ENCODE data around the gene ZNF384.

Gene ZNF384

DNA sequence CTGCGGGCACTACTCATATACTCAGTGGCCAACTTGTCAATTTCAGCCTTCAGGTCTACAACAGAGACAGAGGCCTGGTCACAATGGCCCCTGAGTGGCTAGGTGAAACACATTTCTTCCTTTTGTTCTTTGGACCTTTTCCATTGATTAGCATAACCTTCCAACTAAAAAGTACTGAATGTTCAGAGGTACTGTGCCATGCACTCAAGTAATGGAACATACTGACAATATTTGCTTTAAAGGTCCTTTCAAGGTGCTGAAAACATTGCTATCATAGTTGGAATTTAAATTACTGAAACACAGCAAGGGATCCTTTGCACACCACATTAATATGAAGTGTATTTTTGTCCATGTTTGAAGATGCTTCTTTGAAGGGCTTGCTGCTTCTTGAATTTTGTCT is 35.8 kb downstream of the ZNF384 start:
- no peak overlapping the region for H3K4me3 ChIP-seq (ENCODE audit: control insufficient read depth, low read depth, low read length)
- no peak for DNase-seq (ENCODE audit: low read depth)
- TF ChIP-seq, protein P1, sequence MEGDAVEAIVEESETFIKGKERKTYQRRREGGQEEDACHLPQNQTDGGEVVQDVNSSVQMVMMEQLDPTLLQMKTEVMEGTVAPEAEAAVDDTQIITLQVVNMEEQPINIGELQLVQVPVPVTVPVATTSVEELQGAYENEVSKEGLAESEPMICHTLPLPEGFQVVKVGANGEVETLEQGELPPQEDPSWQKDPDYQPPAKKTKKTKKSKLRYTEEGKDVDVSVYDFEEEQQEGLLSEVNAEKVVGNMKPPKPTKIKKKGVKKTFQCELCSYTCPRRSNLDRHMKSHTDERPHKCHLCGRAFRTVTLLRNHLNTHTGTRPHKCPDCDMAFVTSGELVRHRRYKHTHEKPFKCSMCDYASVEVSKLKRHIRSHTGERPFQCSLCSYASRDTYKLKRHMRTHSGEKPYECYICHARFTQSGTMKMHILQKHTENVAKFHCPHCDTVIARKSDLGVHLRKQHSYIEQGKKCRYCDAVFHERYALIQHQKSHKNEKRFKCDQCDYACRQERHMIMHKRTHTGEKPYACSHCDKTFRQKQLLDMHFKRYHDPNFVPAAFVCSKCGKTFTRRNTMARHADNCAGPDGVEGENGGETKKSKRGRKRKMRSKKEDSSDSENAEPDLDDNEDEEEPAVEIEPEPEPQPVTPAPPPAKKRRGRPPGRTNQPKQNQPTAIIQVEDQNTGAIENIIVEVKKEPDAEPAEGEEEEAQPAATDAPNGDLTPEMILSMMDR (conservative IDR thresholded peaks at IDR 0.05; ENCODE audit: control insufficient read depth, insufficient read depth, low read depth, low read length): no peak

DNA sequence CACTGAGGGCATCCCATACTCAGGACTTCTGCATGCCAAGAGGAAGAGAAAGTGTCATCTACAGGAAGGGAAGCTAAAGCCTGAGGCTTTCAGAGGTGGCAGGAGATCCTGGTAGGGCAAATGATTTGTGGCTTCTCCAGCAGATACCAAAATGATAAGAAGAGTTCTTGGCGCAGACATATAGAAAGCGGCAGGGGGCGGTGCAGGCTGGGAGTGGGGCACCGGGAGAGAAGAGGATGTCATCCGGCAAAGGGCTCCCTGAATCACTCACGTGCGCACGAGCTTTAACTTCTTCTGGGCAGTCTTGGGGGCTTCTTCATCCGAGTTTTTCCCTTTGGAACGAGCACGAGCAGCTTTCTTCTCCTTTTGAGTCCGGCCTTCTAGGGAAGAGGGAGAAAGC is 36.8 kb downstream of the ZNF384 start:
- DNase-seq (ENCODE audit: low read depth): no peak
- no peak overlapping the region for H3K4me3 ChIP-seq (ENCODE audit: control insufficient read depth, low read depth, low read length)
- TF ChIP-seq, protein P1 (conservative IDR thresholded peaks at IDR 0.05; ENCODE audit: control insufficient read depth, insufficient read depth, low read depth, low read length): no peak

DNA sequence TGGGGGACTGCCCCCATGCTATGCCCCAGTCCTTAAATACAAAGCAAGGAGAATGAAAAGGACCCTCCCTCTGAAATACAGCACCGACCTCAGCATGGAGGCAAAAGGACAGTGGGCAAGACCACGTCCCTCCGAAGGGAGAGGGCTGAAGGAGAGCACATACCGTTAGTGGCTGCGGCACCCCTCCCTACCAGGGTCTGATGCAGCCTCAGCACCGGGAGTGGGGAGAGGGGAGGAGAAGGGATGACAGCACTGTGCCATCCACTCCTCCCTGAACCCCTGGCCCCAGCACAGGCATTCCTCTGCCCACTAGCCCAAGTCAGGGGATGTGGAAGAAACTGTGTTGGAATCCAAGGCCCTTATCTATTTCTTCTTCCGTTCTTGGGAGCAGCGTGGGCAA is 38.3 kb downstream of the ZNF384 start:
- no peak for DNase-seq (ENCODE audit: low read depth)
- TF ChIP-seq, protein P1 (conservative IDR thresholded peaks at IDR 0.05; ENCODE audit: control insufficient read depth, insufficient read depth, low read depth, low read length): no peak
- no peak overlapping the region for H3K4me3 ChIP-seq (ENCODE audit: control insufficient read depth, low read depth, low read length)

DNA sequence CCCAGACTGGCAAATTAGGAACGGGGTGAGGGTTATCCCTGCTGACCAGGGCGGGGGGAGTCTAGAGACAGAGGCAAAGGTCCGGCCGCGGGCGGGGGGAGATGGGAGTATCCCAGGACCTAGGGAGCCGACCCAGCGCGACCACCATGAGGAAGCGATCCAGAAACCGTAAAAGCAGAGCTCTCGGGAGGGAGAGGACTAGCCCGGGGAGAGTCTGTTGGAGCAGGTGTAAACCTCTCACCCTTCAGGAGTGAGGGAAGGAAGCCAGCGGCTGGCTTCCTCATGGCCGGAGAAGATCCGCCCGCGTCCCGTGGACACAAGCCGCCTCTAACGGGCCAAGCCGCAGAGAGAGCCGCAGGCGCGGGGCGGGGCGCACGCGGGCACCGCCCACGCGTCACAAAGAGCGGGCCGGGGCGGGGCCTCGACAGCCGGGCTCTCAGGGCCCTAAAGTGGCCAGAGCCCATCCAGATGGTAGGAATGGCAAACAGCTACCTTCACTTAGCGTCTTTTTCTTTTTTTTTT is 42.0 kb downstream of the ZNF384 start, which contains the start of gene ACRBP:
ACRBP (minus strand) TSS at position 350 of the 522 bp plus-strand sequence; CDS start at position 284, 66 bp downstream.
- peak; percentile 60 for DNase-seq (ENCODE audit: low read depth)
- H3K4me3 ChIP-seq (ENCODE audit: control insufficient read depth, low read depth, low read length): peak within 1 kb of the TSS; percentile 48
- TF ChIP-seq, protein P1 (conservative IDR thresholded peaks at IDR 0.05; ENCODE audit: control insufficient read depth, insufficient read depth, low read depth, low read length): no peak

DNA sequence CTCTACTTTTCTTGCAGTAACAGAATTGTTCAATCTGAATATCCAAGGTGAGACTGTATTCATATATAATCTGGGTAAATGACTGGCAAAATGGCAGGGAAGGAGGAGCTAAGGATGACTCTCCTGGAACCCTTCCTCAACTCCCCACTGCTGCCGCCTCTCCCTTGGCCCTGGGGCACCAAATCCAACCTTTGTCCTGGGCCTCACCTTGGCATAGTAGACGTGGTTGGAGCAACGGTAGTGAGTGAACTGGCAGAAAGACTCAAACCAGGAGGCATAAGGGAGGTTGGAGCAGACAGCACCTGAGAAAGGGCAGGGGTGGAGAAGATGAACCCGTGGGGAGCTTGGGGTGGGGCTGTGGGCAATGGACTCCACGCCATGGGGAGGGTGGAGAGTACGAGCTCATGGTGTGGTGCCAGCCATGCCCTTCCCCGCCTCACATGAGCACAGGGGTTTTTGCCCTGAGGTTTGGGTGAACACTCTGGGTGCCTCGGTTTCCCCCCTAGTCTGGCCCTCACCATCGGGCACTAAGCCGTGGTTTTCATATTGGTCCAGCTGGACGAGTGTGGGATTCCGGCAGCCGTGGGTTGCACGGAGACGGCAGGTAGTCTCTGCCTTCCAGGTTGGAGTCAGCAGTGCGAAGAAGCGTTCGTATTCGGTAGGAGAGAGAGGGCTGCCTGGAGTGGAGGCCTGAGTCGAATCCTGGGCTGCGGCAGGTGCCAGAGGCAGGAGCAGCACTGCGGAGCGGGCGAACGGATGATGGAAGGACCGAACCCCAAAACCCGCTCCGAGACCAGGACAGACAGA is 42.7 kb downstream of the ZNF384 start:
- peak overlapping the region; percentile 48 for H3K4me3 ChIP-seq (ENCODE audit: control insufficient read depth, low read depth, low read length)
- TF ChIP-seq, protein P1 (conservative IDR thresholded peaks at IDR 0.05; ENCODE audit: control insufficient read depth, insufficient read depth, low read depth, low read length): no peak
- DNase-seq (ENCODE audit: low read depth): no peak

DNA sequence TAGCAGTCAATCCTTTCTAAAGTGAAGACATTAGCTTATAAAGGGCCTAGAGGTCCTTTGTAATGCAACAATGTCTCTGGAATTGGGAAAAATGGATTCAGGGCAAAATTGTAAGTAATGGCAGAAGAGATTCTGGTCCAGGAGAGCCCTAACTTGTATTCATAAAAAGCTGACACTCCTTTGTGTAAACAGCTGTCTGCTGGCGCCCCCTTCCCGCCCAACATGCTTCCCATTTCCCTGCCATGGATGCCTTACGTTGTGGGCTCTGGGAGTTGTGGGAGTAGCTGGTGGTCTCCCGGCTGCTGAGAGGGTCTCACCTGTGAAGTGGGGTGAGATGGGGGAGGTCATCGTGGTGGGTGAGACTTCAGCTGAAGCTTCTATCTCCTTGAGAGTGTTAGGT is 44.3 kb downstream of the ZNF384 start:
- TF ChIP-seq, protein P1 (conservative IDR thresholded peaks at IDR 0.05; ENCODE audit: control insufficient read depth, insufficient read depth, low read depth, low read length): peak; percentile 6
- no peak overlapping the region for H3K4me3 ChIP-seq (ENCODE audit: control insufficient read depth, low read depth, low read length)
- DNase-seq (ENCODE audit: low read depth): no peak

All from fibroblast of mammary gland (primary cell).